ENCODE results near the gene MAML3. TPM values are rescaled to one million over a fixed set of nuclear protein-coding genes. Genes with fewer than 3 reads are reported as not detected.

The MAML3 gene
- total and polyA plus RNA-seq, 2 of the 13 experiments (the other 11 are each of a cell fraction or from before 2014, with no cell fraction given): 0.05 to 0.13 TPM

GRCh38 chr4:139763205-139763604, 390.8 kb downstream of the MAML3 start:
- Histone ChIP-seq H3K9ac (ENCODE audit: insufficient read depth, low read depth, low read length) (no peak overlapping the region), H3K36me3 (replicated peaks in 1 of 2; ENCODE audit: control insufficient read depth in 1 of 2, insufficient read depth in 2 of 2, low read length in 2 of 2) (no peaks in the 10 kb centered on the region), H3K4me3 (replicated peaks in 1 of 3; ENCODE audit: insufficient read depth in 1 of 3, low read depth in 2 of 3, low read length in 3 of 3) (no peak overlapping the region), H3K27me3 (ENCODE audit: control insufficient read depth in 1 of 2, insufficient read depth in 2 of 2, low read length in 2 of 2) (peaks cover 0 to 4% of the 10 kb centered on the region in 2 experiments; a peak in 2 of 5 replicates), H3K4me2 (ENCODE audit: low read depth, low read length) (no peak overlapping the region), H3K9me3 (ENCODE audit: low read length) (no peaks in the 10 kb centered on the region), H3K4me1 (ENCODE audit: insufficient read depth, low read length) (peaks cover 28% of the 10 kb centered on the region), H3K79me2 (ENCODE audit: insufficient read depth, low read length) (no peaks in the 10 kb centered on the region), H3K27ac (ENCODE audit: extremely low read length, insufficient read depth, low read length) (no peak overlapping the region), H2AFZ (ENCODE audit: low read length) (no peak overlapping the region), H4K20me1 (ENCODE audit: insufficient read depth, low read length) (no peaks in the 10 kb centered on the region)
- ChIA-PET CTCF (ENCODE audit: low intra/inter-chr PET ratio, low total read pairs) (no interaction called here), POLR2A (no interaction called here)
- intact Hi-C loops (cut with micrococcal nuclease; ENCODE audit: unreplicated experiment) (loop anchor here (5.0 kb wide), 1 partner anchor 94 kb away; no protein-coding TSS in a partner anchor), in situ Hi-C loops (cut with HindIII; ENCODE audit: extremely low pct_ligation_motif_present, low pct_unique_long_range_greater_than_20kb) (no loop called here)
- FAIRE-seq (no peak), DNase-seq (ENCODE audit: low spot score) (no peak), ATAC-seq (no peak)
- WGBS (ENCODE audit: low lambda C conversion rate): 67% methylated on average over 6 of the region's 6 CpGs
- TF ChIP-seq ZNF343 (CRISPR knock-in tag; IDR thresholded peaks at IDR 0.05): no peak
- TF ChIP-seq ISL2 (CRISPR knock-in tag; IDR thresholded peaks at IDR 0.05): no peak
- no peak for TF ChIP-seq ADNP (CRISPR knock-in tag; IDR thresholded peaks at IDR 0.05)
- no peak for TF ChIP-seq ZNF879 (CRISPR knock-in tag; IDR thresholded peaks at IDR 0.05)
- no peak for TF ChIP-seq YY1 (IDR thresholded peaks at IDR 0.05; ENCODE audit: insufficient read depth, insufficient replicate concordance, low read depth, low read length)
- no peak for TF ChIP-seq ZNF749 (CRISPR knock-in tag; IDR thresholded peaks at IDR 0.05; ENCODE audit: borderline replicate concordance)
- TF ChIP-seq ZBTB7A (CRISPR knock-in tag; IDR thresholded peaks at IDR 0.05): no peak
- TF ChIP-seq, protein P1, sequence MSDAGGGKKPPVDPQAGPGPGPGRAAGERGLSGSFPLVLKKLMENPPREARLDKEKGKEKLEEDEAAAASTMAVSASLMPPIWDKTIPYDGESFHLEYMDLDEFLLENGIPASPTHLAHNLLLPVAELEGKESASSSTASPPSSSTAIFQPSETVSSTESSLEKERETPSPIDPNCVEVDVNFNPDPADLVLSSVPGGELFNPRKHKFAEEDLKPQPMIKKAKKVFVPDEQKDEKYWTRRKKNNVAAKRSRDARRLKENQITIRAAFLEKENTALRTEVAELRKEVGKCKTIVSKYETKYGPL (CRISPR knock-in tag; IDR thresholded peaks at IDR 0.05): no peak
- TF ChIP-seq RCOR2 (CRISPR knock-in tag; IDR thresholded peaks at IDR 0.05): no peak
- TF ChIP-seq ZNF121 (CRISPR knock-in tag; IDR thresholded peaks at IDR 0.05): no peak
- TF ChIP-seq ZNF557 (CRISPR knock-in tag; IDR thresholded peaks at IDR 0.05): no peak
- TF ChIP-seq ZNF674 (CRISPR knock-in tag; IDR thresholded peaks at IDR 0.05; ENCODE audit: low read depth): no peak
- TF ChIP-seq ELK4 (CRISPR knock-in tag; IDR thresholded peaks at IDR 0.05; ENCODE audit: borderline replicate concordance): no peak
- BruUV-seq (replicated peaks): no TSS peak

Measured in HepG2 (cell line).